Mammary epithelial cell (primary cell): ENCODE results near the gene JMJD8.

Experiments used
- EZH2 ChIP-seq: IDR thresholded peaks from 2 replicates; pipeline ENCODE4 v1.6.1; 2012; ENCODE audit warnings: low read length, inconsistent platforms, borderline replicate concordance
- TF ChIP-seq, protein P1 (sequence below), 2 donors: IDR thresholded peaks in 1 of 2; conservative IDR thresholded peaks in 1 of 2; 2 replicates each; pipeline ENCODE4 v1.5.1; 2011 to 2012; ENCODE audit warnings: inconsistent platforms in 2 of 2, low read length in 2 of 2, mild to moderate bottlenecking in 2 of 2, control low read depth in 1 of 2, low read depth in 1 of 2; ENCODE audit not compliant: insufficient read depth in 1 of 2; ENCODE audit errors: extremely low read depth in 1 of 2

DNA sequence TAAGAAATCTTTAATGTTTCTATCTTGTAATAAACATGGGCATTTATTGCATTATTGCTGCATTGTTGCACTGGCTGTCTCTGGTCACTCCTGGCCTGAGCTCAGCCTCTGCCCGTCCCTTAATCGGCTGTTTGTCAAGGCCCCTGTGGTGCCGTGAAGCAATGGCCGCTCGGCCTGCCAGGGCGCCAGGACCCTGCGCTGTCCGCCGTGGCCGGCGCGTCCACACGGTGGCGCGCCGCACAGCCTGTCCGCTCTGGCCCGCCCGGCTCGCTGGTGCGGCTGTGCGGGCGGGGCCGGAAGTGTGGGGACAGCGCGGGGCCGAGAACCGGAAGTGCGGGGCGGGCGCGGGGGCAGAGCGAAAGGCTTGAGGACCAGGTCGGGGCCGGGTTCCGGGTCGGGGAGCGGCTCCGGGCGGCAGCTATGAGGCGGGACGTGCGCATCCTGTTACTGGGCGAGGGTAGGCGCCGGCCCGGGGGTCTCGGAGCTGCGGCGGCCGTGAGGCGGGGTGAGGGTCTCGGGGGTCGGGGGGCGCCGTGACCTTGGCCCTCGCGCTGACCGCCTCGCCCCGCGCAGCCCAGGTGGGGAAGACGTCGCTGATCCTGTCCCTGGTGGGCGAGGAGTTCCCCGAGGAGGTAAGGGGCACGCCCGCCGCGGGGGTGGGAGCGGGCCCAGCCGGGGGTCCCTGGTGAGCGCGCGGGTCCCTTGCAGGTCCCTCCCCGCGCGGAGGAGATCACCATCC is 16.2 kb downstream of the JMJD8 start, which contains the start of gene RHOT2:
- TF ChIP-seq, protein P1, sequence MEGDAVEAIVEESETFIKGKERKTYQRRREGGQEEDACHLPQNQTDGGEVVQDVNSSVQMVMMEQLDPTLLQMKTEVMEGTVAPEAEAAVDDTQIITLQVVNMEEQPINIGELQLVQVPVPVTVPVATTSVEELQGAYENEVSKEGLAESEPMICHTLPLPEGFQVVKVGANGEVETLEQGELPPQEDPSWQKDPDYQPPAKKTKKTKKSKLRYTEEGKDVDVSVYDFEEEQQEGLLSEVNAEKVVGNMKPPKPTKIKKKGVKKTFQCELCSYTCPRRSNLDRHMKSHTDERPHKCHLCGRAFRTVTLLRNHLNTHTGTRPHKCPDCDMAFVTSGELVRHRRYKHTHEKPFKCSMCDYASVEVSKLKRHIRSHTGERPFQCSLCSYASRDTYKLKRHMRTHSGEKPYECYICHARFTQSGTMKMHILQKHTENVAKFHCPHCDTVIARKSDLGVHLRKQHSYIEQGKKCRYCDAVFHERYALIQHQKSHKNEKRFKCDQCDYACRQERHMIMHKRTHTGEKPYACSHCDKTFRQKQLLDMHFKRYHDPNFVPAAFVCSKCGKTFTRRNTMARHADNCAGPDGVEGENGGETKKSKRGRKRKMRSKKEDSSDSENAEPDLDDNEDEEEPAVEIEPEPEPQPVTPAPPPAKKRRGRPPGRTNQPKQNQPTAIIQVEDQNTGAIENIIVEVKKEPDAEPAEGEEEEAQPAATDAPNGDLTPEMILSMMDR (conservative IDR thresholded peaks at IDR 0.05 in 1 of 2, IDR thresholded peaks at IDR 0.05 in 1 of 2; ENCODE audit: extremely low read depth in 1 of 2, insufficient read depth in 1 of 2, low read depth in 1 of 2, low read length in 2 of 2): peak; percentile 59 to 64
- TF ChIP-seq EZH2: no peak
